HG02610 (cell line): ENCODE measurements around the gene TARP.

Experiments
- ATAC-seq: cut with Tn5 transposase; IDR thresholded peaks from one replicate; pipeline ENCODE4 v1.9.1; 2021; ENCODE audit warnings: mild to moderate bottlenecking, moderate library complexity; ENCODE audit not compliant: unreplicated experiment

TARP gene

GRCh38 chr7:38222481-38223096 is 50.8 kb downstream of the TARP start:
- peak; percentile 57 for ATAC-seq

GRCh38 chr7:38220452-38220851 is 53.0 kb downstream of the TARP start:
- peak; percentile 29 for ATAC-seq

GRCh38 chr7:38217672-38218071 is 55.8 kb downstream of the TARP start:
- no peak for ATAC-seq

- ATAC-seq: peak; percentile 81
These were observed 57.4 kb downstream of the TARP start for GRCh38 chr7:38215735-38216670.

GRCh38 chr7:38215115-38215514 is 58.3 kb downstream of the TARP start:
- ATAC-seq: no peak

- no peak for ATAC-seq
These were observed 61.5 kb downstream of the TARP start for GRCh38 chr7:38211940-38212339.

- no peak for ATAC-seq
These were observed 62.0 kb downstream of the TARP start for GRCh38 chr7:38211486-38211885.
